Measurements from ENCODE around the gene LPP.
"Not testable (repeated sequence)": the region's sequence is repeated elsewhere in the genome, so short reads cannot be mapped to it uniquely, and the experiment has no call there.

LPP gene

GRCh38 chr3:188695241-188695640 is 541.3 kb downstream of the LPP start:
- DNase-seq (ENCODE audit: low spot score) = no peak

DNA sequence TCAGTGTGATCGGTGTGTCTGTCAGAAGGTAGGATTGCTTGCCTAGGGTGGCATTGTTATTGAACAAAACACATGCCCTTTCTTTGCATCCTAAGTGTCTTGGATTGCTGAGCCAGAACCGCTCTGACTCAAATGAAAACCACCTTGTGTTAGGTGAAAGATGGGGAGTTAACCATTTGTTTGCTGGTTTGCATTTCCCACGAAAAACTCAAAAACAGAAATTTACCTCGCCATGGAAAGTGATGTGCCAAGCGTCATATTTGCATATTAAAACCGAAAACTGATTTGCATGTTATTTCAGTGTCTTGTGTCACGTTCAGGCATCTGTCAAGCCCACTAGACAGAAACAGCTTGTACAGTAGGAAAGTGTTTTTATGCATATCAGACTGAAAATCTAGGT is 543.2 kb downstream of the LPP start:
- DNase-seq (ENCODE audit: low spot score) = peak; percentile 8

- no peak for DNase-seq (ENCODE audit: low spot score)
These were observed 544.5 kb downstream of the LPP start for GRCh38 chr3:188698436-188698835.

DNA sequence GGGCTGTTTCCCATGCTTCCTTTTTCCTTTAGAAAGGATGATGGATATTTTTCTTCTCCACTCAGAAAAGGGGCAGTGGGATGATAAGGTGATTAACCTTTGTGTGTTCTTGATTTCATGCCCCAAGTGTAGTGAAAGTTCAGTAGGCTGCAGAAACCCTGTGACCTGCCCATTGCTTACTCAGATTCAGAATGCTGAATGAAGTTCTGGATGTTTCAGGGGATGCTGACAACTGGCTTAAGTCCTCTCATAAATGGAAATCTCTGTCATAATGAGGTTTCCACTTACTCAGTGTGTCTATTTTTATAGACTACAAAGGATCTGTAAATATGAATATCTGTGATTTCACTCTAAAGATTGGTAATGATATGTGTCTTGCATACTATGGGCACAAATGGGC is 546.5 kb downstream of the LPP start:
- DNase-seq (ENCODE audit: low spot score) = no peak

GRCh38 chr3:188700918-188701317 is 547.0 kb downstream of the LPP start:
- DNase-seq (ENCODE audit: low spot score) = no peak

- DNase-seq (ENCODE audit: low spot score) = no peak
These were observed 547.6 kb downstream of the LPP start for GRCh38 chr3:188701485-188701969.

GRCh38 chr3:188702028-188702427 is 548.1 kb downstream of the LPP start:
- DNase-seq (ENCODE audit: low spot score) = not testable (repeated sequence)

DNA sequence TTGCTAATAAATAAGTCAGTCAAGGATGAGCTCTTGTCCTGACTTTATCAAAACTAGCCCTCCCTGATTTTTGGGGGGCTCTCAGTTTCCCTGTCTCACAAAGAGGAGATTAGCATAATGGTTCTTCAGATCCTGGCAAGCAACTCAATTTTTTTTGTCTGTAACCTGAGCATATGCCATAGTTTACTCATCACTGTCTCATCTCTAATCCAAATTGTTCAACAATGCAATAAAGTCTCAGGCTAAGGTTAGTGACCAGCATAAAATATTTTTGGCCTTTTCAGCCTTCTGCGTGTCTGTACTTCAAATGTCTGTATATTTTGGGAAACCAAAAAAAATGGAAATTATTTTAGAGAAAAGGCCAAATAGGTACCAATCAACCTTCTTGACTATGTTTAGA is 552.2 kb downstream of the LPP start:
- no peak for DNase-seq (ENCODE audit: low spot score)

DNA sequence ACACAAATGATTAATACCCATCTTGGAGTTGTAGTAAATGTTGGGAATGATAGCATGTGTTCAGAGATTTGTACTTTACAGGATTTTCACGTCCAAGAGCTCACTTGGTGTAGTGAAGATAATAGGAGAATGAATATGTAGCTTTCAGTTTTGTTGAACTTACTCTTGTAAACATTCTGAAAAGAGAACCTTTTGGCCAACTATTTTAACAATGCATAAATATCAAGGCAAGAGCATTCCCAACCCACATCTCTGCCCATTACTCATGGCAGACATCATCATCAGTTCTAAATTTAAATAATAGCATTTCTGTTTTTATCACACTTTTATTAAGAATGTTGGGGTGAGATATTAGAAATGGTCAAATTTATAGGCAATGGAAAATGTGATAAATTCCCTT is 552.6 kb downstream of the LPP start:
- no peak for DNase-seq (ENCODE audit: low spot score)

DNA sequence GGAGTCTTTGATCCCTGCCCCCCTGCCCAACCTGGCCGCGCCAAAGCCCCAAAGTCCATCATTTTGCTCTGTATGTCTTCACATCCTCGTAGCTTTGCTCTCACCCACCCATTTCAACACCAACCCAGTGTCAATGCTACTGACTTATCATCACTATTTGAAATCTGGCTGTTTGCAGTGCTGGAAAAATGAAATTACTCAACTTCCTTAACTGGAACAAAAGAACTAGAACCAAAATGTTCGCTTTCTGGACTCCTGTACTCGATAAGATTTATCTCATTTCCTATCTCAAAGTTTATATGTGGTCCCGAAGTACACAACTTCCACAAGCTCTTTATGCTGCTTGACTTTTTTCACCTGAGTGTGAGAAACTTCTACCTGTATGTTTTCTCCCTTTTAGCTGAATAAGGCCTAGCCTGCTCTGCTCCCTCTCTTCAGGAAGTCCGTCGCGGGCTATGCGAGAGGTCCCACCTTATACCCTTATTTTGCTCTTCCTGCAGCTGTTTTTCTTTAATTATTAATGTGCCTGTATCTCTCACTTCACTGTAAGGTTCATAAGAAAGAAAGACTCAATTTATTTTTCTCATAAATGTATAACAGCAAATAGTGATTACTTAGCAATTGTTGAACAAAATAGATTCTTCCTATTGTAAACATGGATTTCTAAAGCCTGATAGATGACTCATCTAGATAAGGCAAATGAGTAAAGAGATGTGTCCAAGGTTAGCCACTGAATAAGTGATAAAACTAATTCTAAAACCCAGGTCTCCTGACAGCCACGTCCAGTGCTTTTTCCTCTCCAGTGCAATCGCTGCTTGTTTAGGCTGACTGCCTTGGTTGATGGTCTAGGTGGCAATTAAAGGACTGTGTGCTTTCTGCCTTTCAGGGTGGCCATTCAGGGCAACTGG is 553.7 kb downstream of the LPP start:
- DNase-seq (ENCODE audit: low spot score) = no peak

DNA sequence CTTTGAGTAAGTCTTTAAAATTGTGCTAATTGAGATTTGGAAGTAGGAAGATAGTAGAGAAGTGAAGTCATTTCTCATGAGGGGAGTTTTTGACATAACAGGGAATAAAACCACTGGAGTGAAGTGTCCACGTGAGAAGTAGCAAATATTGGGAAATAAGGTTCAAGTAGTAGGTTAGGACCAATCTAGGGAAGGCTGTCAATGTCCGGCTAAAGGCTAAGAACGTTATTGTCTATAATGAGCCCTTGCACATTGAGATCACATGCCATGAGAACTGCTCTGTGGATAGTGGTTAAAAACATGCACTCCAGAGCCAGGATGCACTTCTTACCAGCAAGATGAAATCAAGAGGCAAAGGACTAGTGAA is 557.9 kb downstream of the LPP start:
- no peak for DNase-seq (ENCODE audit: low spot score)

- no peak for DNase-seq (ENCODE audit: low spot score)
These were observed 558.4 kb downstream of the LPP start for GRCh38 chr3:188712248-188712924.

- no peak for DNase-seq (ENCODE audit: low spot score)
These were observed 559.0 kb downstream of the LPP start for GRCh38 chr3:188712991-188713390.

GRCh38 chr3:188719545-188719944 is 565.6 kb downstream of the LPP start:
- peak; percentile 14 for DNase-seq (ENCODE audit: low spot score)

GRCh38 chr3:188720215-188720614 is 566.3 kb downstream of the LPP start:
- no peak for DNase-seq (ENCODE audit: low spot score)

DNA sequence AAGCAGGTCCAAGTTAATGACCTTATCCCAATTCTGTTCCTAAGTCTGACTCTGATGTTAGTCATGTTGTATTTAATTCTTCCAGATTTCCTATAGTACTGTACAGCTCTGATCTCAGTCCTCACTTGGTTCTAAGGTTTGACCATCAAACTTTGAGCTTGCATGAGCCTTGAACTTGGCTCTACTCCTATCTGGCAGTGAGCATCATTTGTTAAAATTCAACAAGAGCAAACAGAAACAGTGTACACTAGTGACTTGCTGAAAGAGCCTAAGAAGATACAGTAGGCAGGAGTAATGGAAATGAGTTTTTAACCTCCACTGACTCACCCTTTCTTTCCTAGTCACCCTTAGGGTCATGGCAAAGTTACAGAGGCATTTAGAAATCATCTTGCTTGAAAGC is 566.7 kb downstream of the LPP start:
- no peak for DNase-seq (ENCODE audit: low spot score)

DNA sequence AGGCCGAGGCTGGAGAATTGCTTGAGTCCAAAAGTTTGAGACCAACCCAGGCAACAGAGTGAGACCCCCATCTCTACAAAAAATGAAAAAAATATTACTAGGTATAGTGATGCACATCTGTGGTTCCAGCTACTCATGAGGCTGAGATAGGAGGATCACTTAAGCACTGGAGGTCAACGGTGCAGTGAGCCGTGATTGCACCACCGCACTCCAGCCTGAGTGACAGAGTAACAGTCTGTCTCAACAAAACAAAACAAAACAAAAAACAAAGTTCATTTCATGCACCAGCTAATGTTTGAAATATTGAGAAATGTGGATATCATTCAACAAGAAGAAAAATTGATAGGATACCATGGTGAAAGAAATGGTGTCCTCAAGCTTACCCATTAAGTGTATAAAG is 567.4 kb downstream of the LPP start:
- no peak for DNase-seq (ENCODE audit: low spot score)

DNA sequence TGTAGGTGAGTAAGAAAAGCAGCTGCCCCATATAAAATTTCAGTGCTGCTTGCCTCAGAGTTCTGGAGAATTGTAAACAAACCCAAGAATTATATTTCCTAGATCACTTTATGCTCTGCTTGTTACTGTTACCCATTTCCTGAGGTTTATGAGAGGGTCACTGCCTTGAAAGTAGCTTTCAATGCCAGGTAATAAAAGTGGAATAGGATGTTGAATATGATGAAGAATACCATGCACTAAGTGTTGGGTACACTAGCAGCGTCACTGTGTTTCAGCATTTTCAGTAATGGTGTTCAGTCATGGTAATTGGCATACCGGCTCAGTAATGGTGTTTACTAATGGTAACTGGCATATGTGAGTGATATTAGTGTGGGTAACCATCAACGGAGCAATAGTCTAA is 568.0 kb downstream of the LPP start:
- DNase-seq (ENCODE audit: low spot score) = no peak

DNA sequence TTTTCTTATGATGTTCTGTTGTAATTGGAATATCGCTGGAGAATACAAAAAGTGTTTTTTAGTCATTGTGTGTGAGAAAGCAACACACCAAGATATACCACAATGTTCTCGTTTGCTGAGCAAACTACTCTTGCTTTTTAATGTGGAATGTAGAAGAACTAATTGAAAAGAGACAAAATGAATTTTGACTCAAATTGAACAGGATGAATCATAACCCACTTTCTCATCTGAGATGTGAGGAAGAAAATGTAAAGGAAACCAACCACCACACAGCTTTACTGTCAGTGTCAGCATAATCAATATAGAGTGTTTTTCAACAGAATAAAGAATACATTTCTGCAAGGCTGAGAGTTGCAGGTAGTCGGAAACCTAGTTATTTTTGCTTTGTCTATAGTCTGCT is 569.0 kb downstream of the LPP start:
- no peak for DNase-seq (ENCODE audit: low spot score)

DNA sequence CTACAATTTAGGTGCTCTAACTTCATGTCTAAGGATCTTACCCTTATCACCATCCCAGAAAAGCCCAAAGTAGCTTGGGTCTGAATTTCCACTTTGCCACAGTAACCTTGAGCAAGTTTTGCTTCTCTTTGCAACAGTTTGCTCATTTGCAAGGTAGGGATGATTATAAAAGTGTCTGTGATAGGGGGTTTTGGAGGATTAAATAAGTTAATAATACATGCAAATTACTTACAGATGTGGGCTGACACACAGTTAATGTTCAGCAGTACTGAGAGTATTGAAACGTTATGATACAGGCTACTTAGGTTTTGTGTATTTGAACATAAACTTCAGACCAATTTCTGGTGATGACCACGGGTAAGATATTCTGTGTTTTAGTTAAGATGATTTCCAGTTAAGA is 573.1 kb downstream of the LPP start:
- no peak for DNase-seq (ENCODE audit: low spot score)

GRCh38 chr3:188728371-188728896 is 574.5 kb downstream of the LPP start:
- no peak for DNase-seq (ENCODE audit: low spot score)

DNA sequence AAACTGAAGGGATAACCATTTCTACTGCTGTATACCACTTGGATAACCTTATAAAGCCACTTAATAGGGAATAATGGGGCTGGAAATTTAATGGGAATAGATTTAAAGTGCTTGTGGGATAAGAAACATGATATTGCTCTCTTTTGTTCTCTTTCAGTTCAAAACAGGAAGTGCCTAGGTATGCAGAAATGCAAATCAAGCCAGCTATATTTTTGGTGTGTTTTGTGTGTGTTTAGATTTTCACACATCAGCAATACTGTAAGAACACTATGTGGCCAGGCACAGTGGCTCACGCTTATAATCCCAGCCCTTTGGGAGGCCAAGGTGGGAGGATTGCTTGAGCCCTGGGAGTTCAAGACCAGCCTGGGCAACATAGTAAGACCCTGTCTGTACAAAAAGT is 575.5 kb downstream of the LPP start:
- no peak for DNase-seq (ENCODE audit: low spot score)

GRCh38 chr3:188734395-188734794 is 580.4 kb downstream of the LPP start:
- no peak for DNase-seq (ENCODE audit: low spot score)
